Measurements from ENCODE around the gene VAMP3. TPM values are rescaled to one million over a fixed set of nuclear protein-coding genes. Genes with fewer than 3 reads are reported as not detected.

Gene VAMP3
- total and polyA plus RNA-seq, 2 donors (not counting 3 experiments of a cell fraction or from before 2014, with no cell fraction given) = 100 to 137 TPM

DNA sequence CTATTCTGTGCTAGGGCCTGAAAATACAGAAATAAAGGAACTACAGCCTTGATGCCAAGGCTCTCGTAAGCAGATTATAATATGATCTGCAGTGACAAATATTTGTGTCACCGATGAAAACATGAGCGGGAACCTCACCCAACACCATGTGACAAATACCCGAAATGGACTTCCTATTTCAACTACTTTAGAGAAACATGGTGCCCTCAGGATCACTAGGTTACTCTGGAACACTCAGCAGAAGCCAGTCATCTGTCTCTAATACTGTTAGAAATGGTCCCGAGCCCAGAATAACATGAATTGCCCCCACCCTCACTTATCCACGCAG lies 463 bp upstream of the VAMP3 start:
- no peak overlapping the region for H3K9ac ChIP-seq (replicated peaks; ENCODE audit: extremely low read depth, insufficient read depth, low read length)
- H3K4me3 ChIP-seq (replicated peaks in 1 of 3; ENCODE audit: insufficient read depth in 1 of 3, low read depth in 1 of 3, low read length in 3 of 3) = peak overlapping the region; percentile 43 to 96 (median 64)
- dilution Hi-C loops (cut with MboI; ENCODE audit: extremely low pct_ligation_motif_present, low sequenced_read_pairs) = no loop called here
- H3K27ac ChIP-seq (ENCODE audit: insufficient read depth, low read depth, low read length) = no peak overlapping the region
- peaks cover 2% of the 10 kb centered on the region for H4K20me1 ChIP-seq (replicated peaks; ENCODE audit: control insufficient read depth, extremely low read depth, insufficient read depth, low read length)
- peak overlapping the region; percentile 76 for H3K4me2 ChIP-seq (ENCODE audit: insufficient read depth, low read length)
- CTCF ChIA-PET = interaction anchor here (1.0 to 1.8 kb wide), 2 partner anchors 101 to 103 kb away, joined by 3 to 7 read pairs; no protein-coding TSS in a partner anchor
- POLR2A ChIA-PET = no interaction called here
- peaks cover 35% of the 10 kb centered on the region for H3K79me2 ChIP-seq (ENCODE audit: control insufficient read depth, insufficient read depth, low read length)
- TF ChIP-seq, protein P1, sequence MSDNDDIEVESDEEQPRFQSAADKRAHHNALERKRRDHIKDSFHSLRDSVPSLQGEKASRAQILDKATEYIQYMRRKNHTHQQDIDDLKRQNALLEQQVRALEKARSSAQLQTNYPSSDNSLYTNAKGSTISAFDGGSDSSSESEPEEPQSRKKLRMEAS (IDR thresholded peaks at IDR 0.05; ENCODE audit: insufficient read depth, insufficient read length) = no peak
- TF ChIP-seq POLR2AphosphoS5 (IDR thresholded peaks at IDR 0.05; ENCODE audit: insufficient read depth, low read depth, low read length) = no peak
- TF ChIP-seq, protein P2, sequence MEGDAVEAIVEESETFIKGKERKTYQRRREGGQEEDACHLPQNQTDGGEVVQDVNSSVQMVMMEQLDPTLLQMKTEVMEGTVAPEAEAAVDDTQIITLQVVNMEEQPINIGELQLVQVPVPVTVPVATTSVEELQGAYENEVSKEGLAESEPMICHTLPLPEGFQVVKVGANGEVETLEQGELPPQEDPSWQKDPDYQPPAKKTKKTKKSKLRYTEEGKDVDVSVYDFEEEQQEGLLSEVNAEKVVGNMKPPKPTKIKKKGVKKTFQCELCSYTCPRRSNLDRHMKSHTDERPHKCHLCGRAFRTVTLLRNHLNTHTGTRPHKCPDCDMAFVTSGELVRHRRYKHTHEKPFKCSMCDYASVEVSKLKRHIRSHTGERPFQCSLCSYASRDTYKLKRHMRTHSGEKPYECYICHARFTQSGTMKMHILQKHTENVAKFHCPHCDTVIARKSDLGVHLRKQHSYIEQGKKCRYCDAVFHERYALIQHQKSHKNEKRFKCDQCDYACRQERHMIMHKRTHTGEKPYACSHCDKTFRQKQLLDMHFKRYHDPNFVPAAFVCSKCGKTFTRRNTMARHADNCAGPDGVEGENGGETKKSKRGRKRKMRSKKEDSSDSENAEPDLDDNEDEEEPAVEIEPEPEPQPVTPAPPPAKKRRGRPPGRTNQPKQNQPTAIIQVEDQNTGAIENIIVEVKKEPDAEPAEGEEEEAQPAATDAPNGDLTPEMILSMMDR (IDR thresholded peaks at IDR 0.05; ENCODE audit: extremely low read depth in 1 of 2, insufficient read depth in 1 of 2, low read depth in 1 of 2, low read length in 2 of 2) = no peak
- TF ChIP-seq JUN (IDR thresholded peaks at IDR 0.05; ENCODE audit: borderline replicate concordance, insufficient read depth, insufficient read length, low read depth) = no peak
- no peak for TF ChIP-seq FOS (IDR thresholded peaks at IDR 0.05; ENCODE audit: borderline replicate concordance, insufficient read depth, low read length)
- no peak for TF ChIP-seq GATA2 (IDR thresholded peaks at IDR 0.05; ENCODE audit: insufficient read depth, insufficient read length, low read depth, low read length)
- TF ChIP-seq EZH2 (IDR thresholded peaks at IDR 0.05; ENCODE audit: borderline replicate concordance, low read depth, low read length, severe bottlenecking) = no peak
- TF ChIP-seq MYC (IDR thresholded peaks at IDR 0.05; ENCODE audit: low read depth, low read length) = no peak
- no peak for TF ChIP-seq POLR2A (IDR thresholded peaks at IDR 0.05; ENCODE audit: low read depth, low read length)
- H3K36me3 ChIP-seq (ENCODE audit: control insufficient read depth in 2 of 2, extremely low read depth in 1 of 2, insufficient read depth in 2 of 2, low read length in 2 of 2) = peaks cover 0 to 2% of the 10 kb centered on the region in 2 experiments
- no peaks in the 10 kb centered on the region for H3K9me3 ChIP-seq (replicated peaks; ENCODE audit: control insufficient read depth, insufficient read depth, low read length)
- peaks cover 12% of the 10 kb centered on the region for H3K4me1 ChIP-seq (ENCODE audit: control insufficient read depth, extremely low read depth, insufficient read depth, low read length)
- FAIRE-seq (no peak), DNase-seq (ENCODE audit: low read depth, low spot score) (no peak)
- no peaks in the 10 kb centered on the region for H3K27me3 ChIP-seq (ENCODE audit: control insufficient read depth in 2 of 2, insufficient read depth in 2 of 2, low read length in 2 of 2)
- peak overlapping the region; percentile 97 for H2AFZ ChIP-seq (ENCODE audit: low read depth, low read length)
- BruUV-seq (replicated peaks) = TSS peak; percentile 34
- intact Hi-C loops (cut with micrococcal nuclease) = loop anchor here (10.0 kb wide), 1 partner anchor 986 kb away; the partner anchor contains the start of gene CAMTA1
- H3K9me1 ChIP-seq (replicated peaks; ENCODE audit: control insufficient read depth, extremely low read depth, insufficient read depth, low read length) = no peaks in the 10 kb centered on the region

Measured in endothelial cell of umbilical vein (primary cell).